GM12892 (cell line): Measurements from ENCODE around the gene QPCT.
"Not testable (repeated sequence)": the region's sequence is repeated elsewhere in the genome, so short reads cannot be mapped to it uniquely, and the experiment has no call there.

ENCODE experiments used
- POLR2A ChIP-seq: IDR thresholded peaks from 2 replicates; pipeline ENCODE4 v1.6.1; 2011; ENCODE audit warnings: low read depth, low read length, control low read depth
- POLR2AphosphoS5 ChIP-seq: IDR thresholded peaks from 2 replicates; pipeline ENCODE4 v1.6.1; 2011; ENCODE audit warnings: low read depth, low read length, control low read depth
- TAF1 ChIP-seq: IDR thresholded peaks from 2 replicates; pipeline ENCODE4 v1.6.1; 2011; ENCODE audit warnings: low read depth, mild to moderate bottlenecking, control low read depth, low read length, borderline replicate concordance

DNA sequence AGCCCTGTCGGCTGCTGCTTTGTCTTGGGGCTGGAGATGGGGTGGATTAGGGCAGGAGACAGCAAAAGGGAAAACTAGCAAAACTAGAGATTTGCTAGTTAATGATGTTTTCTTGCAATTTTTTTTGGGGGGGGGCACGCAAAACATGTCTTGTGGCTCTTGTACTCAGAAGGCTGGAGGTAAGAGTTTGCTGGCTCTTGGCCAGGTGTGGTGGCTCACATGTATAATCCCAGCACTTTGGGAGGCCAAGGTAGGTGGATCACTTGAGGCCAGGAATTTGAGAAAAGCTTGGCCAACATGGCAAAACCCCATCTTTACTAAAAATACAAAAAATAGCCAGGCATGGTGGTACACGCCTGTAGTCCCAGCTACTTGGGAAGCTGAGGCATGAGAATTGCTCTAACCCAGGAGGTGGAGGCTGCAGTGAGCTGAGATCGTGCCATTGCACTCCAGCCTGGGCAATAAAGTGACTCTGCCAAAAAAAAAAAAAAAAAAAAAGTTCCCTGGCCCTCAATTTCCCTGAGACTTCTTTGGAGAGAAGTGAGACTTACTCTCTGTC, 69.6 kb downstream of the QPCT start:
- not testable (repeated sequence) for TF ChIP-seq POLR2A, TAF1, POLR2AphosphoS5
